WTC11 (cell line): ENCODE data around the gene TCF12. TPM values are rescaled to one million over a fixed set of nuclear protein-coding genes. Genes with fewer than 3 reads are reported as not detected.
"Not testable (repeated sequence)": the region's sequence is repeated elsewhere in the genome, so short reads cannot be mapped to it uniquely, and the experiment has no call there.

Experiments
- ATAC-seq: fragments of 200-7000 bp; cut with Tn5 transposase; 2 replicates; pipeline ENCODE4 v1.10.0; 2021; ENCODE audit warnings: mild to moderate bottlenecking, moderate library complexity
- CTCF ChIA-PET: fragments of 300-600 bp; sonication (Branson Sonifier 250); formaldehyde crosslinking; loops from one replicate; lab custom pipeline; 2021; ENCODE audit warnings: antibody characterized with exemption; lab: Charles Lee
- POLR2A ChIA-PET: fragments of 350-600 bp; sonication (Branson Sonifier 250); formaldehyde crosslinking; loops from one replicate; lab custom pipeline; 2021; ENCODE audit warnings: antibody characterized with exemption; lab: Charles Lee
- DNase-seq: peaks from one replicate; pipeline ENCODE4 v3.0.0; 2021; ENCODE audit warnings: low spot score
- H3K27ac Mint-ChIP-seq: 2 replicates; pipeline ENCODE4 v1.8.0; 2021; ENCODE audit warnings: mixed read lengths
- H3K27me3 Mint-ChIP-seq: 2 replicates; pipeline ENCODE4 v1.8.0; 2021; ENCODE audit warnings: low read depth, mild to moderate bottlenecking, moderate library complexity, mixed read lengths
- H3K36me3 Mint-ChIP-seq: 2 replicates; pipeline ENCODE4 v1.8.0; 2021; ENCODE audit warnings: mixed read lengths
- H3K4me1 Mint-ChIP-seq: 2 replicates; pipeline ENCODE4 v1.8.0; 2022; ENCODE audit warnings: mixed read lengths
- H3K4me3 Mint-ChIP-seq: 2 replicates; pipeline ENCODE4 v1.8.0; 2021; ENCODE audit warnings: mild to moderate bottlenecking, moderate library complexity, mixed read lengths
- H3K9me3 Mint-ChIP-seq: 2 replicates; pipeline ENCODE4 v1.8.0; 2021; ENCODE audit warnings: mixed read lengths
- AR ChIP-seq: fragments of 250-450 bp; sonication (Bioruptor Pico); IDR thresholded peaks from 2 replicates; pipeline ENCODE4 v1.9.0; 2021; ENCODE audit warnings: mild to moderate bottlenecking
- EMX1 ChIP-seq: fragments of 250-450 bp; sonication (Bioruptor Pico); IDR thresholded peaks from 2 replicates; pipeline ENCODE4 v1.8.0; 2021; ENCODE audit warnings: mild to moderate bottlenecking
- FOXK1 ChIP-seq: sonication (generic); formaldehyde crosslinking; IDR thresholded peaks from 2 replicates; pipeline ENCODE4 v1.8.0; 2022; ENCODE audit warnings: mild to moderate bottlenecking, moderate library complexity, missing genetic modification reagents
- FOXP1 ChIP-seq: sonication (generic); formaldehyde crosslinking; IDR thresholded peaks from 2 replicates; pipeline ENCODE4 v1.8.0; 2022; ENCODE audit warnings: missing genetic modification reagents, mild to moderate bottlenecking, moderate library complexity, borderline replicate concordance
- GABPB1 ChIP-seq: sonication (generic); formaldehyde crosslinking; IDR thresholded peaks from 2 replicates; pipeline ENCODE4 v1.8.1; 2023; ENCODE audit warnings: mild to moderate bottlenecking, missing genetic modification reagents
- HMGXB4 ChIP-seq: sonication (generic); formaldehyde crosslinking; IDR thresholded peaks from 2 replicates; pipeline ENCODE4 v1.8.1; 2023; ENCODE audit warnings: mild to moderate bottlenecking, moderate library complexity, missing genetic modification reagents
- MAX ChIP-seq: sonication (generic); formaldehyde crosslinking; IDR thresholded peaks from 2 replicates; pipeline ENCODE4 v1.8.0; 2022; ENCODE audit warnings: mild to moderate bottlenecking, missing genetic modification reagents
- MXD4 ChIP-seq: fragments of 250-450 bp; sonication (Bioruptor Pico); IDR thresholded peaks from 2 replicates; pipeline ENCODE4 v1.8.0; 2021; ENCODE audit warnings: mild to moderate bottlenecking, moderate library complexity, borderline replicate concordance
- NR2C2 ChIP-seq: sonication (generic); formaldehyde crosslinking; IDR thresholded peaks from 2 replicates; pipeline ENCODE4 v1.8.0; 2022; ENCODE audit warnings: mild to moderate bottlenecking, missing genetic modification reagents
- PRDM15 ChIP-seq: sonication (generic); formaldehyde crosslinking; IDR thresholded peaks from 2 replicates; pipeline ENCODE4 v1.8.0; 2022; ENCODE audit warnings: missing genetic modification reagents
- PREB ChIP-seq: sonication (generic); formaldehyde crosslinking; IDR thresholded peaks from 2 replicates; pipeline ENCODE4 v1.8.1; 2022; ENCODE audit warnings: mild to moderate bottlenecking, missing genetic modification reagents, moderate library complexity, borderline replicate concordance
- RELA ChIP-seq: sonication (generic); formaldehyde crosslinking; IDR thresholded peaks from 2 replicates; pipeline ENCODE4 v1.8.1; 2022; ENCODE audit warnings: missing genetic modification reagents, mild to moderate bottlenecking, borderline replicate concordance
- TCF7 ChIP-seq: sonication (generic); formaldehyde crosslinking; IDR thresholded peaks from 2 replicates; pipeline ENCODE4 v1.8.0; 2022; ENCODE audit warnings: mild to moderate bottlenecking, low read depth, missing genetic modification reagents, moderate library complexity
- TEAD1 ChIP-seq: sonication (generic); formaldehyde crosslinking; IDR thresholded peaks from 2 replicates; pipeline ENCODE4 v1.8.0; 2022; ENCODE audit warnings: mild to moderate bottlenecking, missing genetic modification reagents
- ZBTB21 ChIP-seq: sonication (generic); formaldehyde crosslinking; IDR thresholded peaks from 2 replicates; pipeline ENCODE4 v1.8.1; 2023; ENCODE audit warnings: mild to moderate bottlenecking, missing genetic modification reagents, borderline replicate concordance
- ZNF281 ChIP-seq: sonication (generic); formaldehyde crosslinking; IDR thresholded peaks from 2 replicates; pipeline ENCODE4 v1.8.0; 2023; ENCODE audit warnings: mild to moderate bottlenecking, missing genetic modification reagents
- ZNF396 ChIP-seq: fragments of 250-450 bp; sonication (Bioruptor Pico); IDR thresholded peaks from 2 replicates; pipeline ENCODE4 v1.8.0; 2021; ENCODE audit warnings: mild to moderate bottlenecking, moderate library complexity, borderline replicate concordance
- ZSCAN18 ChIP-seq: fragments of 250-450 bp; sonication (Bioruptor Pico); IDR thresholded peaks from 2 replicates; pipeline ENCODE4 v2.1.2; 2022; ENCODE audit warnings: mild to moderate bottlenecking, moderate library complexity
- total RNA-seq: library from RNA; stranded (reverse); gene quantifications from 3 replicates; pipeline ENCODE4 v1.2.3, GENCODE V29; 2021

TCF12 gene
- total RNA-seq, 1 experiment from 2014 or later = 73.2 TPM

- ATAC-seq, POLR2A ChIA-PET, DNase-seq, H3K4me3 Mint-ChIP-seq, CTCF ChIA-PET, H3K27ac Mint-ChIP-seq, H3K27me3 Mint-ChIP-seq: not testable (repeated sequence)
- Mint-ChIP-seq H3K4me1 (peaks cover 47% of the 10 kb centered on the region), H3K9me3 (peaks cover 20% of the 10 kb centered on the region), H3K36me3 (peaks cover 22% of the 10 kb centered on the region)
Observed at GRCh38 chr15:56932509-56932868, 14.0 kb downstream of the TCF12 start.

- Mint-ChIP-seq H3K4me3 (no peak overlapping the region), H3K36me3 (peaks cover 22% of the 10 kb centered on the region), H3K9me3 (peaks cover 20% of the 10 kb centered on the region), H3K4me1 (peaks cover 48% of the 10 kb centered on the region), H3K27ac (no peak overlapping the region), H3K27me3 (no peaks in the 10 kb centered on the region)
- POLR2A ChIA-PET = no interaction called here
- CTCF ChIA-PET = no interaction called here
- TF ChIP-seq NR2C2 (CRISPR knock-in tag) = no peak
- TF ChIP-seq TEAD1 = no peak
- TF ChIP-seq RELA (CRISPR knock-in tag) = no peak
- no peak for TF ChIP-seq FOXP1
- TF ChIP-seq ZBTB21 (CRISPR knock-in tag) = no peak
- no peak for TF ChIP-seq ZNF281 (CRISPR knock-in tag)
- TF ChIP-seq FOXK1 (CRISPR knock-in tag) = no peak
- TF ChIP-seq EMX1 (CRISPR knock-in tag) = no peak
- TF ChIP-seq GABPB1 (CRISPR knock-in tag) = no peak
- no peak for TF ChIP-seq PREB (CRISPR knock-in tag)
- TF ChIP-seq TCF7 (CRISPR knock-in tag) = no peak
- TF ChIP-seq PRDM15 (CRISPR knock-in tag) = no peak
- no peak for TF ChIP-seq AR
- TF ChIP-seq MXD4 (CRISPR knock-in tag) = no peak
- no peak for TF ChIP-seq MAX (CRISPR knock-in tag)
- no peak for TF ChIP-seq ZSCAN18 (CRISPR knock-in tag)
- no peak for TF ChIP-seq ZNF396 (CRISPR knock-in tag)
- no peak for TF ChIP-seq HMGXB4
- DNase-seq (no peak), ATAC-seq (no peak)
Observed at GRCh38 chr15:56933410-56933809, 15.0 kb downstream of the TCF12 start.
